Neural cell (in vitro differentiated cells): ENCODE results near the gene HCFC1. TPM values are rescaled to one million over a fixed set of nuclear protein-coding genes. Genes with fewer than 3 reads are reported as not detected.

Experiments used
- H2AFZ ChIP-seq: fragments of 200-600, 300-800 bp; sonication (generic), shearing (Covaris generic); 2 replicates; pipeline ENCODE4 v1.6.0; 2014; ENCODE audit warnings: low read depth, mild to moderate bottlenecking, antibody characterized with exemption, low read length, moderate library complexity
- H3F3A ChIP-seq: fragments of 200-600 bp; shearing (Covaris generic); 2 replicates; pipeline ENCODE4 v1.6.1; 2016; ENCODE audit warnings: mild to moderate bottlenecking, moderate library complexity, mixed read lengths, antibody characterized with exemption, low read length; ENCODE audit not compliant: insufficient read depth, poor library complexity, severe bottlenecking
- H3K27ac ChIP-seq: fragments of 200-600, 300-800 bp; sonication (generic), shearing (Covaris generic); 2 replicates; pipeline ENCODE4 v1.5.1; 2014; ENCODE audit warnings: mild to moderate bottlenecking, low read length, moderate library complexity
- H3K27me3 ChIP-seq: fragments of 300-800, 200-600 bp; sonication (generic), shearing (Covaris generic); 2 replicates; pipeline ENCODE4 v1.6.0; 2014; ENCODE audit warnings: mild to moderate bottlenecking, low read depth, low read length, moderate library complexity; ENCODE audit not compliant: insufficient read depth
- H3K36me3 ChIP-seq: fragments of 300-800, 200-600 bp; sonication (generic), shearing (Covaris generic); 2 replicates; pipeline ENCODE4 v1.5.1; 2014; ENCODE audit warnings: mild to moderate bottlenecking, antibody characterized with exemption, low read length, moderate library complexity; ENCODE audit not compliant: insufficient read depth
- H3K4me2 ChIP-seq: fragments of 300-800, 200-600 bp; sonication (generic), shearing (Covaris generic); 2 replicates; pipeline ENCODE4 v1.6.0; 2014; ENCODE audit warnings: mild to moderate bottlenecking, low read length
- H3K4me3 ChIP-seq: fragments of 300-800, 200-600 bp; sonication (generic), shearing (Covaris generic); 2 replicates; pipeline ENCODE4 v1.5.1; 2014; ENCODE audit warnings: mild to moderate bottlenecking, low read length, moderate library complexity
- H3K79me2 ChIP-seq: fragments of 200-600 bp; shearing (Covaris generic); replicated peaks from 2 replicates; pipeline ENCODE4 v1.6.0; 2014; ENCODE audit warnings: mild to moderate bottlenecking, low read length, moderate library complexity; ENCODE audit not compliant: insufficient read depth
- H3K9ac ChIP-seq: fragments of 300-800, 200-600 bp; sonication (generic), shearing (Covaris generic); 2 replicates; pipeline ENCODE4 v1.6.1; 2016; ENCODE audit warnings: mild to moderate bottlenecking, low read length, mixed read lengths
- H3K9me2 ChIP-seq: fragments of 200-600 bp; shearing (Covaris generic); 2 replicates; pipeline ENCODE4 v1.6.1; 2016; ENCODE audit warnings: mild to moderate bottlenecking, low read length, mixed read lengths; ENCODE audit not compliant: insufficient read depth
- H3K9me3 ChIP-seq: fragments of 200-600, 300-800 bp; sonication (generic), shearing (Covaris generic); 2 replicates; pipeline ENCODE4 v1.6.1; 2016; ENCODE audit warnings: mild to moderate bottlenecking, mixed run types, low read length, moderate library complexity, mixed read lengths
- H4K20me1 ChIP-seq: fragments of 200-600 bp; shearing (Covaris generic); 2 replicates; pipeline ENCODE4 v1.6.1; 2016; ENCODE audit warnings: mild to moderate bottlenecking, mixed run types; ENCODE audit not compliant: insufficient read depth
- EP300 ChIP-seq: fragments of 450-650 bp; conservative IDR thresholded peaks from 2 replicates; pipeline ENCODE4 v1.6.1; 2014; ENCODE audit warnings: antibody characterized with exemption, mild to moderate bottlenecking, moderate library complexity; ENCODE audit not compliant: poor library complexity, severe bottlenecking
- EZH2 ChIP-seq: fragments of 200-600, 300-800 bp; shearing (Covaris generic), sonication (generic); IDR thresholded peaks from 2 replicates; pipeline ENCODE4 v1.6.1; 2014; ENCODE audit warnings: antibody characterized with exemption, low read length, borderline replicate concordance, mild to moderate bottlenecking; ENCODE audit not compliant: insufficient read depth, poor library complexity, severe bottlenecking
- MXI1 ChIP-seq: fragments of 450-650 bp; conservative IDR thresholded peaks from 2 replicates; pipeline ENCODE4 v1.6.1; 2014; ENCODE audit warnings: antibody characterized with exemption, mild to moderate bottlenecking; ENCODE audit not compliant: poor library complexity, severe bottlenecking
- POLR2AphosphoS5 ChIP-seq: IDR thresholded peaks from 2 replicates; pipeline ENCODE4 v1.6.1; 2012
- RAD21 ChIP-seq: fragments of 450-650 bp; conservative IDR thresholded peaks from 2 replicates; pipeline ENCODE4 v1.6.1; 2014; ENCODE audit warnings: antibody characterized with exemption, mild to moderate bottlenecking, moderate library complexity
- SMC3 ChIP-seq: fragments of 450-650 bp; conservative IDR thresholded peaks from 2 replicates; pipeline ENCODE4 v1.6.1; 2014; ENCODE audit warnings: antibody characterized with exemption, mild to moderate bottlenecking, moderate library complexity; ENCODE audit not compliant: poor library complexity
- TAF1 ChIP-seq: IDR thresholded peaks from 2 replicates; pipeline ENCODE4 v1.6.1; 2012; ENCODE audit warnings: low read depth
- polyA plus RNA-seq: library from polyadenylated mRNA; depleted of rRNA; stranded (reverse); fragments of >200 nt; gene quantifications from 2 replicates; pipeline ENCODE4 v1.2.3, GENCODE V29; 2014
- TF ChIP-seq, protein P1 (sequence below): fragments of 450-650 bp; IDR thresholded peaks from 2 replicates; pipeline ENCODE4 v1.5.1; 2014; ENCODE audit warnings: antibody characterized with exemption, mild to moderate bottlenecking, moderate library complexity; ENCODE audit not compliant: poor library complexity, severe bottlenecking
- TF ChIP-seq, protein P2 (sequence below): IDR thresholded peaks from 2 replicates; pipeline ENCODE4 v1.6.1; 2012; ENCODE audit warnings: borderline replicate concordance

HCFC1 gene
- polyA plus RNA-seq, 1 donor from 2014 or later: 7.3 TPM

DNA sequence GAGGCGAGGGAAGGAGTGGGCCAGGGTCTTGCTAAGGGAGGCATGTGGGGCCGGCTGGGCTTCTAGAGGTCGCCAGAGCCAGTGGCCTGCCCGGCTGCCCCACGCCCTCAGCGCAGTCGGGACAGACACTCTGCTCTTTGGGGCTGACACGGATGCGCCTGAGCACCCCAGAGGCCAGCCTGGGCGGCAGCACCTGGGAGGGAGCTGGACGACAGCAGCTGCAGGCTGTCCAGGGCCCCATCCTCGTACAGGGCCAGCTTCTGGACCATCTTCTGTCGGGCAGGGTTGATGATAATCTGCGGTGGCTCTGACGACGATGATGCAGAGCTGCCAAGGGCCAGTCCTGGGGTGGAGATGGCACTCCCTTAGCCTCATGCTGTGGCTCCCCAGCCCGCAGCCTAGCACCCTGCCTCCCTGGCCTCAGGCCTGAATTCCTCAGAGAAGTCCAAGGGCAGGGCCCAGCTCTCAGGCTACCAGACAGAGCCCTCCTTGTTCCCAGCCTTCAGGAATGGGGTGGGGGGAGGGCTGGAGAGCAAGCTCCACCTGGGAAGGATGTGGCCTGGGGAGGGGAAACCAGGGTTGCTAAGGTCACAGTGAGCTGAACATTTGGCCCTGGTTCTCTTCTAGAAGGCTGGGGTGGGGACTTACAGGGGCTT lies 40.8 kb upstream of the HCFC1 start:
- TF ChIP-seq POLR2AphosphoS5 (no peak), MXI1 (no peak), TAF1 (no peak), RAD21 (no peak), SMC3 (no peak)
- Histone ChIP-seq H3K79me2 (no peaks in the 10 kb centered on the region), H4K20me1 (no peaks in the 10 kb centered on the region), H3F3A (no peaks in the 10 kb centered on the region), H3K4me2 (no peak overlapping the region), H3K27ac (no peak overlapping the region), H3K27me3 (no peaks in the 10 kb centered on the region), H3K9ac (no peak overlapping the region), H2AFZ (no peak overlapping the region), H3K9me3 (no peaks in the 10 kb centered on the region), H3K9me2 (no peaks in the 10 kb centered on the region), H3K36me3 (no peaks in the 10 kb centered on the region), H3K4me3 (no peak overlapping the region)

- H3F3A ChIP-seq: no peaks in the 10 kb centered on the region
- H3K27ac ChIP-seq: no peak overlapping the region
- no peak overlapping the region for H3K9ac ChIP-seq
- H3K27me3 ChIP-seq: no peaks in the 10 kb centered on the region
- TF ChIP-seq, protein P1, sequence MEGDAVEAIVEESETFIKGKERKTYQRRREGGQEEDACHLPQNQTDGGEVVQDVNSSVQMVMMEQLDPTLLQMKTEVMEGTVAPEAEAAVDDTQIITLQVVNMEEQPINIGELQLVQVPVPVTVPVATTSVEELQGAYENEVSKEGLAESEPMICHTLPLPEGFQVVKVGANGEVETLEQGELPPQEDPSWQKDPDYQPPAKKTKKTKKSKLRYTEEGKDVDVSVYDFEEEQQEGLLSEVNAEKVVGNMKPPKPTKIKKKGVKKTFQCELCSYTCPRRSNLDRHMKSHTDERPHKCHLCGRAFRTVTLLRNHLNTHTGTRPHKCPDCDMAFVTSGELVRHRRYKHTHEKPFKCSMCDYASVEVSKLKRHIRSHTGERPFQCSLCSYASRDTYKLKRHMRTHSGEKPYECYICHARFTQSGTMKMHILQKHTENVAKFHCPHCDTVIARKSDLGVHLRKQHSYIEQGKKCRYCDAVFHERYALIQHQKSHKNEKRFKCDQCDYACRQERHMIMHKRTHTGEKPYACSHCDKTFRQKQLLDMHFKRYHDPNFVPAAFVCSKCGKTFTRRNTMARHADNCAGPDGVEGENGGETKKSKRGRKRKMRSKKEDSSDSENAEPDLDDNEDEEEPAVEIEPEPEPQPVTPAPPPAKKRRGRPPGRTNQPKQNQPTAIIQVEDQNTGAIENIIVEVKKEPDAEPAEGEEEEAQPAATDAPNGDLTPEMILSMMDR: no peak
- TF ChIP-seq EP300: no peak
- TF ChIP-seq, protein P2, sequence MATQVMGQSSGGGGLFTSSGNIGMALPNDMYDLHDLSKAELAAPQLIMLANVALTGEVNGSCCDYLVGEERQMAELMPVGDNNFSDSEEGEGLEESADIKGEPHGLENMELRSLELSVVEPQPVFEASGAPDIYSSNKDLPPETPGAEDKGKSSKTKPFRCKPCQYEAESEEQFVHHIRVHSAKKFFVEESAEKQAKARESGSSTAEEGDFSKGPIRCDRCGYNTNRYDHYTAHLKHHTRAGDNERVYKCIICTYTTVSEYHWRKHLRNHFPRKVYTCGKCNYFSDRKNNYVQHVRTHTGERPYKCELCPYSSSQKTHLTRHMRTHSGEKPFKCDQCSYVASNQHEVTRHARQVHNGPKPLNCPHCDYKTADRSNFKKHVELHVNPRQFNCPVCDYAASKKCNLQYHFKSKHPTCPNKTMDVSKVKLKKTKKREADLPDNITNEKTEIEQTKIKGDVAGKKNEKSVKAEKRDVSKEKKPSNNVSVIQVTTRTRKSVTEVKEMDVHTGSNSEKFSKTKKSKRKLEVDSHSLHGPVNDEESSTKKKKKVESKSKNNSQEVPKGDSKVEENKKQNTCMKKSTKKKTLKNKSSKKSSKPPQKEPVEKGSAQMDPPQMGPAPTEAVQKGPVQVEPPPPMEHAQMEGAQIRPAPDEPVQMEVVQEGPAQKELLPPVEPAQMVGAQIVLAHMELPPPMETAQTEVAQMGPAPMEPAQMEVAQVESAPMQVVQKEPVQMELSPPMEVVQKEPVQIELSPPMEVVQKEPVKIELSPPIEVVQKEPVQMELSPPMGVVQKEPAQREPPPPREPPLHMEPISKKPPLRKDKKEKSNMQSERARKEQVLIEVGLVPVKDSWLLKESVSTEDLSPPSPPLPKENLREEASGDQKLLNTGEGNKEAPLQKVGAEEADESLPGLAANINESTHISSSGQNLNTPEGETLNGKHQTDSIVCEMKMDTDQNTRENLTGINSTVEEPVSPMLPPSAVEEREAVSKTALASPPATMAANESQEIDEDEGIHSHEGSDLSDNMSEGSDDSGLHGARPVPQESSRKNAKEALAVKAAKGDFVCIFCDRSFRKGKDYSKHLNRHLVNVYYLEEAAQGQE: no peak
- no peak for TF ChIP-seq EZH2
- no peak for TF ChIP-seq RAD21
- no peak for TF ChIP-seq SMC3
- TF ChIP-seq POLR2AphosphoS5: no peak
- no peak for TF ChIP-seq MXI1
- TF ChIP-seq TAF1: no peak
- no peak overlapping the region for H3K4me3 ChIP-seq
- H3K36me3 ChIP-seq: no peaks in the 10 kb centered on the region
- no peaks in the 10 kb centered on the region for H3K9me3 ChIP-seq
- H3K4me2 ChIP-seq: no peak overlapping the region
- H3K9me2 ChIP-seq: no peaks in the 10 kb centered on the region
- no peak overlapping the region for H2AFZ ChIP-seq
- H3K79me2 ChIP-seq: no peaks in the 10 kb centered on the region
- H4K20me1 ChIP-seq: no peaks in the 10 kb centered on the region
These were observed 40.0 kb upstream of the HCFC1 start for GRCh38 chrX:154011376-154012335.
